ENCODE data around the gene PRDM16.

DNA sequence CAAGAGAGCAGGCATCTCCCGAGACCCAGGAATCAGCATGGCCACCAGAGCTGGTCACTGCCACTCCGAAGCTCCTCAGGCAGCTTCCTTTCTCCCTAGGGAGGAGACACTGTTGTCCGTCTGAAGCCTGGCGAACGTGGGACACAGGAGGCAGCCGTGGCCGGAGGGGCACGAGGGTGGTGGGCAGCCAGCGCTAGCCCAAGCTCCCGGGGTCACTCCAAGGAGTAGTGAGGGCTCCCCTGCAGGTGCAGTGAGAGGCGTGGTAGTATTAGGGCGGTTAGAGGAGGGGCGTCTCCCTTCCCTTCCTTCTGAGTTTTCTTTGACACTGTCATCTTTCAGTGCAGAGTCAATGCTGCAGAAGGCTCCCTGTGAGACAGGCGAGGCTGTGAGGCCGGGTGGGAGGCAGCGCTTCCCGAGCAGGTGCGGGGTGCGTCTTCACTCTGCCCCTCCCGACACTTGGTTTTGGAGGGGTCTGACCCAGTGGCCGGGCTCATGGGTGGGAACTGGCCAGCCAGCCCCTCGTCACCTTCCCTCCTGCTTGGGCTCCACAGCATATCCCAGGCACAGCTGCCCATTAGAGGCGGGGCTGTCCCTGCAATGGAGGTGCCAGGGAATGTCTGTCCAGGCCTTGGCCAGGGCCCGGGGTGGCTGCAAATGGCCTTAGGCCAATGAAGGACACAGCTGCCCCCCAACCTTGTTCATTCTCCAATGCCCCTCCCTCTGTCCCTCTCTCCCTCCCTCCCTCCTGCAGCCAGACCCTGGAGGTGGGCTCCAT is 213.8 kb downstream of the PRDM16 start:
- TF ChIP-seq, protein P1, sequence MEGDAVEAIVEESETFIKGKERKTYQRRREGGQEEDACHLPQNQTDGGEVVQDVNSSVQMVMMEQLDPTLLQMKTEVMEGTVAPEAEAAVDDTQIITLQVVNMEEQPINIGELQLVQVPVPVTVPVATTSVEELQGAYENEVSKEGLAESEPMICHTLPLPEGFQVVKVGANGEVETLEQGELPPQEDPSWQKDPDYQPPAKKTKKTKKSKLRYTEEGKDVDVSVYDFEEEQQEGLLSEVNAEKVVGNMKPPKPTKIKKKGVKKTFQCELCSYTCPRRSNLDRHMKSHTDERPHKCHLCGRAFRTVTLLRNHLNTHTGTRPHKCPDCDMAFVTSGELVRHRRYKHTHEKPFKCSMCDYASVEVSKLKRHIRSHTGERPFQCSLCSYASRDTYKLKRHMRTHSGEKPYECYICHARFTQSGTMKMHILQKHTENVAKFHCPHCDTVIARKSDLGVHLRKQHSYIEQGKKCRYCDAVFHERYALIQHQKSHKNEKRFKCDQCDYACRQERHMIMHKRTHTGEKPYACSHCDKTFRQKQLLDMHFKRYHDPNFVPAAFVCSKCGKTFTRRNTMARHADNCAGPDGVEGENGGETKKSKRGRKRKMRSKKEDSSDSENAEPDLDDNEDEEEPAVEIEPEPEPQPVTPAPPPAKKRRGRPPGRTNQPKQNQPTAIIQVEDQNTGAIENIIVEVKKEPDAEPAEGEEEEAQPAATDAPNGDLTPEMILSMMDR (IDR thresholded peaks at IDR 0.05) = no peak
- no peak for TF ChIP-seq POLR2A (IDR thresholded peaks at IDR 0.05)

Data from testis (tissue), 2 donors.